ENCODE measurements around the gene STAMBP.

The STAMBP gene

GRCh38 chr2:73828389-73828817, 358 bp upstream of the STAMBP start:
- Histone ChIP-seq H3K4me3 (replicated peaks; ENCODE audit: low read depth, low read length) (peak overlapping the region; percentile 69), H3K27me3 (replicated peaks; ENCODE audit: control insufficient read depth, insufficient read depth, low read length) (no peaks in the 10 kb centered on the region), H3K36me3 (ENCODE audit: control insufficient read depth, insufficient read depth, low read length) (peaks cover 4% of the 10 kb centered on the region)
- DNase-seq (ENCODE audit: extremely low read depth, insufficient read length): no peak
- TF ChIP-seq, protein P1, sequence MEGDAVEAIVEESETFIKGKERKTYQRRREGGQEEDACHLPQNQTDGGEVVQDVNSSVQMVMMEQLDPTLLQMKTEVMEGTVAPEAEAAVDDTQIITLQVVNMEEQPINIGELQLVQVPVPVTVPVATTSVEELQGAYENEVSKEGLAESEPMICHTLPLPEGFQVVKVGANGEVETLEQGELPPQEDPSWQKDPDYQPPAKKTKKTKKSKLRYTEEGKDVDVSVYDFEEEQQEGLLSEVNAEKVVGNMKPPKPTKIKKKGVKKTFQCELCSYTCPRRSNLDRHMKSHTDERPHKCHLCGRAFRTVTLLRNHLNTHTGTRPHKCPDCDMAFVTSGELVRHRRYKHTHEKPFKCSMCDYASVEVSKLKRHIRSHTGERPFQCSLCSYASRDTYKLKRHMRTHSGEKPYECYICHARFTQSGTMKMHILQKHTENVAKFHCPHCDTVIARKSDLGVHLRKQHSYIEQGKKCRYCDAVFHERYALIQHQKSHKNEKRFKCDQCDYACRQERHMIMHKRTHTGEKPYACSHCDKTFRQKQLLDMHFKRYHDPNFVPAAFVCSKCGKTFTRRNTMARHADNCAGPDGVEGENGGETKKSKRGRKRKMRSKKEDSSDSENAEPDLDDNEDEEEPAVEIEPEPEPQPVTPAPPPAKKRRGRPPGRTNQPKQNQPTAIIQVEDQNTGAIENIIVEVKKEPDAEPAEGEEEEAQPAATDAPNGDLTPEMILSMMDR (IDR thresholded peaks at IDR 0.05; ENCODE audit: insufficient read depth, low read length, poor library complexity, severe bottlenecking): no peak

- Histone ChIP-seq H3K27me3 (replicated peaks; ENCODE audit: control insufficient read depth, insufficient read depth, low read length) (no peaks in the 10 kb centered on the region), H3K4me3 (replicated peaks; ENCODE audit: low read depth, low read length) (no peak overlapping the region), H3K36me3 (ENCODE audit: control insufficient read depth, insufficient read depth, low read length) (peaks cover 11% of the 10 kb centered on the region)
- TF ChIP-seq, protein P1 (IDR thresholded peaks at IDR 0.05; ENCODE audit: insufficient read depth, low read length, poor library complexity, severe bottlenecking): no peak
- no peak for DNase-seq (ENCODE audit: extremely low read depth, insufficient read length)
Measured at GRCh38 chr2:73830871-73831401, 2.2 kb downstream of the STAMBP start.

GRCh38 chr2:73832930-73833329, 4.2 kb downstream of the STAMBP start:
- no peak overlapping the region for H3K4me3 ChIP-seq (replicated peaks; ENCODE audit: low read depth, low read length)
- peaks cover 18% of the 10 kb centered on the region for H3K36me3 ChIP-seq (ENCODE audit: control insufficient read depth, insufficient read depth, low read length)
- H3K27me3 ChIP-seq (replicated peaks; ENCODE audit: control insufficient read depth, insufficient read depth, low read length): no peaks in the 10 kb centered on the region
- TF ChIP-seq, protein P1 (IDR thresholded peaks at IDR 0.05; ENCODE audit: insufficient read depth, low read length, poor library complexity, severe bottlenecking): no peak
- no peak for DNase-seq (ENCODE audit: extremely low read depth, insufficient read length)

GRCh38 chr2:73836141-73836943, 7.6 kb downstream of the STAMBP start:
- Histone ChIP-seq H3K36me3 (ENCODE audit: control insufficient read depth, insufficient read depth, low read length) (peaks cover 18% of the 10 kb centered on the region), H3K4me3 (replicated peaks; ENCODE audit: low read depth, low read length) (no peak overlapping the region), H3K27me3 (replicated peaks; ENCODE audit: control insufficient read depth, insufficient read depth, low read length) (no peaks in the 10 kb centered on the region)
- TF ChIP-seq, protein P1 (IDR thresholded peaks at IDR 0.05; ENCODE audit: insufficient read depth, low read length, poor library complexity, severe bottlenecking): no peak
- DNase-seq (ENCODE audit: extremely low read depth, insufficient read length): no peak

- no peak for DNase-seq (ENCODE audit: extremely low read depth, insufficient read length)
- no peak overlapping the region for H3K4me3 ChIP-seq (replicated peaks; ENCODE audit: low read depth, low read length)
- no peaks in the 10 kb centered on the region for H3K27me3 ChIP-seq (replicated peaks; ENCODE audit: control insufficient read depth, insufficient read depth, low read length)
- TF ChIP-seq, protein P1 (IDR thresholded peaks at IDR 0.05; ENCODE audit: insufficient read depth, low read length, poor library complexity, severe bottlenecking): no peak
- peaks cover 15% of the 10 kb centered on the region for H3K36me3 ChIP-seq (ENCODE audit: control insufficient read depth, insufficient read depth, low read length)
Measured at GRCh38 chr2:73837847-73838585, 9.3 kb downstream of the STAMBP start.
